ENCODE results near the gene ALDH3A2.
"Not testable (repeated sequence)": the region's sequence is repeated elsewhere in the genome, so short reads cannot be mapped to it uniquely, and the experiment has no call there.

ALDH3A2 gene

DNA sequence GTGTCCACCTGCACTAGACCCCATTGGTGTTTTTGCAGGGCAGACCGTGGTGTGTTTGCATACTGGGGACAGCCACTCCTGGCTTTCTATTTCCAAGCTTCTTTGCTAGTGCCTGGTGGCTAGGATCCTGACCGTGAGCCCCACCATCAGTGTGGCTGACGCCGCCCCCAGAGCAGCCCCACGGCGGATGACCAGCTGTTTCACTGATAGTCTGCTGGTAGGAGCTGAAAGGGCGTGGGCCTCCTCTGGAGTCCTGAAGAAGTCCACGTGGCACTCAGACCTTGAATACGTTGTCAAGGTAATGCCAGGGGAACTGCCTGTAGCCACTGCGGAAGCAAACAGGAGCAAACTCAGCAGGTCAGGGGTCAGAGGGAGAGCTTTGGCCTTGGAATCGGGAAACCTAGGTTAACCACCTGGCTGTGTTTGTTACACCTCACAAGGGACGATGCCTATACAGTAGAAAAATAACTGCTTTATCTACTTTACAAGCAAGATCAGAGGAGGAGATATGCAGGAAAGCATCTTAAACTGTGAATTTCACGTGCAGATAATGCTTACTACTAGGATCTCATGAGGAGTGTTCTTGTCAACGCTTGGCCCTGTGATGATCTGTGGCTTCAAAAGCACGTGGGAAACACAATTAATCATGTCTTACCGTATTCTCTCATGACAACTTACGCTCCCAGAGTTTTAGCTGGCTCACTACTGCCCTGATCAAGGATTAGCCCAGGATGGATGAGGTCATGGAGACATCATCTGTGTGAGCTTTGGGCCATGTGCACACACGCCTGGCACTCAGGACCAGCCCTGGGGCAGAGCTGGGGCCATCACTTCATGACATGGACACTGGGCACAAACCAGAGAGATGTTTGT, 30.3 kb downstream of the ALDH3A2 start:
- no peak for DNase-seq (ENCODE audit: low spot score)

DNA sequence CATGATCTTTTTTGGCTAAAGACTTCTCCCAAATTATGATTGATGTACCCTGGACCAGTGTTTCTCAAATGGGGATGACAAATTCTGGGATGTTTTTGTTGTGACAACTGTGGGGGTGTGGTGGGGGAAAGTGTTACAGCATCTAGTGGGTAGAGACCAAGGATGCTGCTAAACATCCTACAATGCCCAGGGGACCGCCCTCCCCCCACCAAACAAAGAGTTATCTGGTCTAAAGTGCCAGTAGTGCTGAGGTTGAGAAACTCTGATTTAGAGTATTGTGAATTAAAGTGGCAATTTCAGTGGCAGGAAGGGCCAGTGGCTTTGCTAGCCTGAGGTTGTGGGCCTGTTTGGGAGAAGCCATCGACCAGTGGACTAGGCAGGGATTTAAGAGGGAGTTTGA, 34.6 kb downstream of the ALDH3A2 start:
- DNase-seq (ENCODE audit: low spot score), result no peak

DNA sequence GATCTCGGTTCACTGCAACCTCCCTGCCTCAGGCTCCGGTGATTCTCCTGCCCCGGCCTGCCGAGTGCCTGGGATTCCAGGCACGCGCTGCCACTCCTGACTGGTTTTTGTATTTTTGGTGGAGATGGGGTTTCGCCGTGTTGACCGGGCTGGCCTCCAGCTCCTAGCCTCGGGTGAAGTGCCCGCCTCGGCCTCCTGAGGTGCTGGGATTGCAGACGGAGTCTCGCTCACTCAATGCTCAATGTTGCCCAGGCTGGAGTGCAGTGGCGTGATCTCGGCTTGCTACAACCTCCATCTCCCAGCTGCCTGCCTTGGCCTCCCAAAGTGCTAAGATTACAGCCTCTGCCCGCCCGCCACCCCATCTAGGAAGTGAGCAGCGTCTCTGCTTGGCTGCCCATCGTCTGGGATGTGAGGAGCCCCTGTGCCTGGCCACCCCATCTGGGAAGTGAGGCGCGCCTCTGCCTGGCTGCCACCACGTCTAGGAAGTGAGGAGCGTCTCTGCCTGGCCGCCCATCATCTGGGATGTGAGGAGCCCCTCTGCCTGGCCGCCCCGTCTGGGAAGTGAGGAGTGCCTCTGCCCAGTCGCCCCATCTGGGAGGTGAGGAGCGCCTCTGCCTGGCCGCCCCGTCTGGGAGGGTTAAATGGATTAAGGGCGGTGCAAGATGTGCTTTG, 36.5 kb downstream of the ALDH3A2 start:
- DNase-seq (ENCODE audit: low spot score), result not testable (repeated sequence)

DNA sequence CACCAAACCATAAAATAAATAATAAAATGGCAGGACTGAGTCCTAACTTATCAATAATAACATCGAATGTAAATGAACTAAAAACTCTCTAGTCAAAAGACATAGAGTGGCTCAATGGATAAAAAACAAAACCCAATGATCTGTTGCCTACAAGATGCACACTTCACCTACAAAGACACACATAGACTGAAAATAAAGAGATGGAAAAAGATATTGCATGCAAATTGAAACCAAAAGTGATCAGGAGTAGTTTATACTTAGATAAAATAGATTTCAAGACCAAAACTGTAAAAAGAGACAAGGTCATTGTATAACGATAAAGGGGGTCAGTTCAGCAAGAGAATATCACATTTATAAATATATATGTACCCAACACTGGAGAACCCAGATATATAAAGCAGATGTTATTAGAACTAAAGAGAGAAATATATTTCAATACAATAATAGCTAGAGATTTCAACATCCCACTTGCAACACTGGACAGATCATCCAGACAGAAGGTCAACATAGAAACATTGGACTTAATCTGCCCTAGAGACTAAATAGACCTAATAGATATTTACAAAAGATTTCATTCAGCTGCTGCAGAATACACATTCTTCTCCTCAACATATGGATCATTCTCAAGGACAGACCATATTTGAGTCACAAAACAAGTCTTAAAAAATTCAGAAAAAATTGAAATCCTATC, 38.0 kb downstream of the ALDH3A2 start:
- no peak for DNase-seq (ENCODE audit: low spot score)

DNA sequence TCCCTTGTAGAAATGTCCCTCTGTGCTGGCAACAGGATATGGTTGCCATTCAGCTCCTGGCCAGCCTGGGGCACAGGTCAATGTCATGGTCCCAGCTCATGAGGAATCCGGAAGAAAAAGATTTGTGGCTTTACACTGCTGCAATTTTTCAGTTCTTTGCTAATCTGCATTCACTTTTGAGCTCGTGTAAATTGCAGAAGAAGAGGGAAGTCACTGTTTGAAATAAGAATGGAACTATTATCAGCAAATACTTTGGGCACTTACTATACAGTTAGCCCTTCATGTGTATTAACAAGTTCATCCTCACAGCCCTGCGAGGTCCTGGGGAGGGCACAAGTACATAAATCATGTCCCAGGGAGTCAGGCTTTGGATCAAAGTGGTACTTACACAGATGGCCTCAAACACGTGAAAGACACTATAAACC, 53.7 kb downstream of the ALDH3A2 start:
- DNase-seq (ENCODE audit: low spot score), result no peak

DNA sequence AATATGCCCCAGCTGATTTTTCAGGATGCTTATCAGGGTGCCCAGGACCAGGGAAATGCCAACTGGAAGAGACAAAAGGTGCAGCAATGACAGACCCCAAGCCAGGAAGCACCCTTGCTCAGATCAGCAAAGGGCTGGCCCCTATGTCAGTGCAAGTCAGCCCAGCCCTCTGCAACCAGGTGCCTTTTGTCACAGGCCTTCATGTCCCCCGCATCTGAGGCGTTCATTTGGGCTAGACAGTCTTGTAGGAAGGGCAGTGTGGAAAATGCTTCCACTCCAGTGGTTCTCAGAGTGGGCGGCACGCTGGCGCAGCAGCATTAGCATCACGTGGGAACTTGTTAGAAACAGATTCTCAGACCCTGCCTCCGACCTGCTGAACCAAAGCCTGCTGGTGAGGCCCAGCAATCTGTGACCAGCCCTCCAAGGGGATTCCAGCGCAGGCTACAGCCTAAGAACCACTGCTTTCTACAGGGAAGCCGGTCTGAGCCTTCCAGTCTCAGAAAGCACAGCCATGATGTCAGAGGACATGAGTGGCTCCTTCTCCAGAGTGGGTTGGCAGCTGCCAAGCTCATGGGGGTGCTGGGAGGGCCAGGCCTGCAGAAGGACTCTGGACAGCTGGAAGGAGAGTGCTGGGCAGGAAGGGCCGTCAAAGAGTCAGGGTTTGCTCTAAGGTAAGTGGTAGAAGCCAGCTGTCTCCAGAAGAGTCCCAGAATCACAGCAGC, 54.7 kb downstream of the ALDH3A2 start:
- no peak for DNase-seq (ENCODE audit: low spot score)

DNA sequence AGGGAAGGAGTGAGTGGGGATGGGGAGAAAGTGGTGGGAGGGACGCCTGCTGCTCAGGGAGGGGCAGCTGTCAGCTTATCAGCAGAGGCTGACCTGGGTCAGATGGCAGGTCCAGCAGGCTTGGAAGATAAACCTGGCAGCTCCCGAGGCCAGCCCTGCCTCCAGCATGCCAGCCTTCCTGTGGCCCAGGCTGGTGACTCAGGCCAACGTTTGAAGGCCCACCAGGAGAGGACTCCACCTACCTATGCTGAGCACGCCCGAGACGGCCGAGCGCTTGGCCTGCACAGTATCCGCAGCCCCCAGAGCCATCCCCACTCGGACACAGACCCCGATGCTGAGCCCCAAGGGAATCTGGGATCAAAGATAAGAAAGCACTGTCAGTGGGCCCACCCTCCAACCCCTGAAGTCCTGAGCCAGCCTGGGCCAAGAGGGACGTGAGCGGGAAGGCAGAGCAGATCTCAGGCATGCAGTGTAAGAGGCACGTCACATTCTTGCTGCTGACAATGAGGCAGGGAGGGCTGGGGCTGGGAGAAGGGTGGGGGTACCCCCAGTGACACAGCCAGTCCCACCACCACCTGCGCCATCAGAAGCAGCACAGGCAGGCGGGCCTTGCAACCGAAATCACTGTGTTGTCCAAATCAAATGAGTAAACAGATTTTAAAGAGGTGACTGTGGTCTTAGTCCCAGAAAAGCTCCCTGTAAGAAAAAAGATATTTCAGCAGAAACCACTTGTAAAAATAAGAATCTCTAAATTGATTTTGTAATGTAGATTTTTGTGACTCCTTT, 55.5 kb downstream of the ALDH3A2 start:
- DNase-seq (ENCODE audit: low spot score), result no peak

DNA sequence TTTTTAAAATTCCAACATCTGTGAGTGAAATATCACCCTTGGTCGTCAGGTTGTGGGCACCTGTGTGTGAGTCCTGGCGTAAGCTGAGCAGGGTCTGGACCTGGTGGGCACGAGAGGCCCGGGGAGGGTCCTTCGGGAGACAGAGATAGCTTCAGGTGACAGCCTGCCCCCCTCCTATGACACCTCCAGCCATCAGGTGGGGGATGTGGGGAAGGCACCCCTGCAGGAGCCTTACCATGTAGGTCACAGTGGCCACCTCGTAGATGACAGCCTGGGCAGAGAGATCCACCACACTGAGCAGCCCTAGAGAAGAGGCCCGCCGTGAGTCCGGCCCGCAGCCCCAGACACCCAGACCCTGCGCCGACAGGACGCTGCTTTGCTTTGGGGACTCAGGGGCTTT, 56.6 kb downstream of the ALDH3A2 start:
- no peak for DNase-seq (ENCODE audit: low spot score)

DNA sequence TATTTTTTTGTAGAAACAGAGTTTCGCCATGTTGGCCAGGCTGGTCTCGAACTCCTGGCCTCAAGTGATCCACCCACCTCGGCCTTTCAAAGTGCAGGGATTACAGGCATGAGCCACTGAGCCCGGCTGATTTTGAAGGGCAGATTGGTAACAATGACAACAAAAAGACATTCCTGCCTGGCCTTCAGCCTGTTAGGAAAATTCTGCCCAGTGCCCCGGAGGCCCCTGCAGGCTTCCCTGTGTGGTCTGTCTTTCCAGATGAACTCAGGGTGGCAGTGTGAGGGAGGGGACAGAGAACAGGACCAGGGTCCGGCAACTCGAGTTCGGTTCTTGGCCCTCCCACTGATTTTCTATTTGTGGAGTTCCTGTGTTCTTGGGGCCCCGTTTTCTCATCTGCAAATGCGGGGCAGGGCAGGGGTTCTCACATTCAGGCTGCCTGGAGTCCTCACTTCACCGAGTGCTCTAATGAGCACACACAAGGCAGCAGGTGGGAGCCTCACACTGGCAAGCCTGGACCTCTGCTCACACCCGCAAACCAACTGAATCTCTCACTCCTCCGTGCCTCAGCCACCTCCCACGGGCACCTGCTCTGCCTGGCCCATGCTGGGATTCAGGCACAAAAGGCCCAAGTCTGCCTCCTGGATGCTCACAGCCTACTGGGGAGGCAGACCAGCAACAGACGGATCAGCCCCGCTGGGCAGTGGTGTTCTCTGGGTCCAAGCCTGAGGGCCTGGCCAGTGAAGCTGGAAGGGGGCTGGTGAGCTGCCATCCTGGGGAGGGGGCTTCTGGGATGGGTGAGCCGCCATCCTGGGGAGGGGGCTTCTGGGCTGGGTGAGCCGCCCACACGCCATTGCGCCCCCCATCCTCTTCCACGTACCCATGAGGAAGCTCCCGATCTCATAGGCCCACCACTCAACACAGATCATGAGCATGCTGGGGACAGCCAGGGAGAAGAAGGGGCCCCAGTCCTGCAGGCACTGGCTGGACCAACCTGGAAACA, 57.5 kb downstream of the ALDH3A2 start:
- no peak for DNase-seq (ENCODE audit: low spot score)

DNA sequence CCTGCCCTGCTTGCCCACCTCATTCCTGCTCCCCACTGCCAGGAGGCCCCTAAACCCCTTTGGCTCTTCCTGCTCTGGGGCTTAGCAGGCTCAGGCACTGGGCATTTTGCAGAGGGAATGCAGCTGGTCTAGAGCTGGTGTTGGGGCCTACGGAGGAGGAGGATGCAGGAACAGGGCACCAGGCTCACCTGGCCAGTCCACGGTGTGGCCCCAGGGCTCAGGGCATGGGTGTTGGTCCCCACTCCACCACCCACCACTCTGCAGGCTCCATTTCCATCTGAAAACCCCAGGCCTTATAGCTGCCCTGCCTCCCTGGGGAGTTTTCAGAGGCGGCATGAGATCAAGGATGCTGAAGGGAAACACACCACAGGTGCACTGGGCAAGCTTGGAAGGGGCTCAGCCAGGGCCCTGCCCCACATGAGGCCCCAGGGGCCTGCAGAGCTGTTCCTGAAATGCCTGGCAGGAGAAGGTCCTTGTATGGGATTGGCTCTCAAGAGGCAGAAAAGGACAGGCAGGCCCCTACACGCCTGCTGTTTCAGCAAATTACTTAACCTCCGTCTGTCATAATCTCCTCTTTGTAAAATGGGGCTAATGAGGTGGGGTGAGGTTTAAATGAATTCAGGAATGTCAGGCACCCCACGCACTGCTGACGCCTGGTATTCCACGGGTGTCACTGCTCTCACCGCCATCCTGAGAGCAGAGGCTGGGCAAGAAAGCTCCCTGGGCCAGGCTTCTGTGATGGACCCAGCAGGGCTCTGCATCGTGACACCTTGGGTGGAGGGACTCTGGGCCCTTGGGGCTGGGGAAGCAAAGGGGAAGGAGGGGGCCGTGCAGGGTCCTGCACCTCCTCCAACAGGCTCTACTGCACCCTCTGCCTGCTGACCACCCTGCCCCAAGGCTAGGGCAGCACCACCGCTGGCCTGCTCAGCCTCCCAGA, 58.5 kb downstream of the ALDH3A2 start:
- DNase-seq (ENCODE audit: low spot score), result peak; percentile 39

DNA sequence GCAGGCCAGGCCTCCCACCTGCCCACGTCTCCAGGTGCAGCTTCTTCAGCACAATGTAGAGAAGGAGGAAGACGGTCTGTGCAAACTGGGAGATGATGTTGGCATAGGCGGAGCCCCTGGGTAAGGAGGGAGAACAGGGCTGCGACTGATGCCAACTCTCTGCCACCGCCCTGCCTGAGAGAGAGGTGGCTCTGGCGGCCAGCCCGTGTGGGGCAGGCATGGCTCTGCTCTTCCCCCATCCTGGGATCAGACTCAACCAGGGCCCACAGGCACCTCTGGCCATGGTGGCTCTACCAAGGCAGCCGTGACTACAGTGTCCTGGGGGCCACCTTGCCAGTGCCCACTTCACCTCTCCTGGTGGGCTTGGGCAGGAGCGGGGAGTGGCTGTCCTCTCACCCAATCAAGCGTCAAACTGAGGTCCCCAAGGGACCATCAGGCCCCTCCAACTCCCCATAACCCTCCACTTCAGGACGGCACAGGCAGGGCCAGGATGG, 59.2 kb downstream of the ALDH3A2 start:
- DNase-seq (ENCODE audit: low spot score), result no peak

DNA sequence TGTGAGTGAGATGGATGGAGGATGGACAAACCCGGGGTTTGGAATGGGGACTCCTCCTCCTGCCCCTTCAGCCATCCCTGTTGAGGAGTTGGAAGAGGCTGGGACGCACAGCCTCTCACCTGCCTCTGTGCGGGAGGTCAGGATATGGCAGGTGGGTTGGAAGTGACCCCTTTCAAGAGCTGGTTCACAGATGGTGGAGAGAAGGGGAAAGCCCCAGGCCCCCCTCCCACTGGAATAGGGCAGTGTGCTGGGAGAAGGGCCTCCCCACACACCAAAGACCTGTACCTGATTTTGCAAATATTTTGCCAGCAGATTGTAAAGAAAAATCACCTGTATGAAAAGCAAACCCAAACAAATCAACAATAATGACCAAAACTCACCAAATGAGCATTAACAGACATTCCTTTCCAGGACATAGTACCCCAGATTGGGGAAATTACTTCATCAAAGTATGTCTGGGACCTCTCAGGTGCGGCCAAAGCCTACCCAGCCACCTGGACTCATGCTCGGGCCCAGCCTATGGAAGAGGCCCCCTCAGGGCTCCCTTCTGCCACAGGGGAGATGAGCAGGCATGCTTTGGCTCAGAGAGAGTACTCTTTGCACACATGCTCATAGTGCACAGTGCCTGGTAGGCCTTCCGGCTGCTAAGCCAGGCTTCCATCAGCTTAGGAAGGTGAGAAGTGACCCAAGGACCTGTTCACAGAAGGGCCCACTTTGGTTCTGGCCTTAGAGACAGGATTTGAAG, 60.1 kb downstream of the ALDH3A2 start:
- no peak for DNase-seq (ENCODE audit: low spot score)

DNA sequence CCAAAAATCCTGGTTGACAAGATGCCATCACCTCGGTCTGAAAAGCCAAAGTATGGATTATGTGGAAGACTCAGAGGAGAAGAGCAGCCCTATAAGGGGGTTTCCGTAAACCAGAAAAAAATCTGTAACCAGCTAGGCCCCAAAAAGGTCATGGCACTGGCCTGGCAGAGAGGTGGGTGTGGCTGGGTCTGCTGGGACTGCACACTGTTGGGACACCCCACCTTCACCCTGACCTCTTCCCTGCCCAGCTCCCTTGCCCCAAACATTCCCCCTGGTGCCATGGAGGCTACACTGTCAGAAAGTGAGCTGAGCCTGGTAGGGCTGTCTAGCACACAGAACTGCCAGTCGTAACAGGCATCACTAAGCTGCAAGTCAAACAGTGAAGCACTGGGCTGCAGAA, 61.3 kb downstream of the ALDH3A2 start:
- DNase-seq (ENCODE audit: low spot score), result no peak

DNA sequence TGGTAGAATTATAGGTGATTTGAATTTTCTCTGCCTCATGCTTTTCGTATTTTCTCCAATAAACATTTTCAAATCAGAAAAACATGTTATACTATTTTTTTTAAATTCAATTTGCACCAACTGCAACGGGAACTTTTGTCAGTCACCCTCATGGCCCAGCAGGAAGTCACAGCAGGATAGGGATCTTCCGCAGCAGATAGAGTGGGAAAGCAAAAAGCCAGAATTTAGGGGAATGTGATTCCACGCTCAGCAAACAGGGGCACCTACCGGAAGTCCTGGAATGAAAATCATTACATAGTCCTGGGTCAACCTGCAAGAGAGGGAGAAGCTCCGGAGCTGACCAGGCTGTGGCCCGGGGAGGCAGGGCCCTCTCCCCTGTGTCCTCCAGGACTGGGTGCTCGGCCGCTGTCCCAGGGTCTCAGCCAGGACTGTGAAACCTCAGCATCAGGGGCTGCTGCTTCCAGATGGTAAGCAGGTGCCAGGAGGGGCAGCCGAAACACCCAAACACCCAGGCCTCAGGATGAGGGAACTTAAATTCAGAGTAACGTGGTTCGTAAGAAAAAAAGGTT, 64.0 kb downstream of the ALDH3A2 start:
- no peak for DNase-seq (ENCODE audit: low spot score)

DNA sequence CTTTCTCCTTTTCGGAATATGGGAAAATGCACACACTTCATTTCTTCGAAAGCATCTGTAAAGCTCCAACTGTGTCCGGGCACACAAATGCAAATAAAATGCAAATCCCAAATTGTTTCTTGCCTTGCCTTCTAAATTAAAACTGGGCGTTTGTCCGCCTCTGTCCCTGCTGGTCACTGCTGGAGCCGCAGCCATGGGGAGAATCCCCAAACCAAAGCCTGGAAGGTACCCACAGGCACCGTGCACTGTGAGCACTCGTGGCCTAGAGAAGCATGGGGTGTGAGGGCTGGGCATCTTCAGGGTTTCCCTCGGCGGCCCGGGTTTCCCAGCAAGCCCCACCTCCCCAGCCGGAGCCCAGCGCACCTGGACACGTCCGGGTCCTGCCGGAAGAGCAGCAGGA, 64.9 kb downstream of the ALDH3A2 start:
- no peak for DNase-seq (ENCODE audit: low spot score)

DNA sequence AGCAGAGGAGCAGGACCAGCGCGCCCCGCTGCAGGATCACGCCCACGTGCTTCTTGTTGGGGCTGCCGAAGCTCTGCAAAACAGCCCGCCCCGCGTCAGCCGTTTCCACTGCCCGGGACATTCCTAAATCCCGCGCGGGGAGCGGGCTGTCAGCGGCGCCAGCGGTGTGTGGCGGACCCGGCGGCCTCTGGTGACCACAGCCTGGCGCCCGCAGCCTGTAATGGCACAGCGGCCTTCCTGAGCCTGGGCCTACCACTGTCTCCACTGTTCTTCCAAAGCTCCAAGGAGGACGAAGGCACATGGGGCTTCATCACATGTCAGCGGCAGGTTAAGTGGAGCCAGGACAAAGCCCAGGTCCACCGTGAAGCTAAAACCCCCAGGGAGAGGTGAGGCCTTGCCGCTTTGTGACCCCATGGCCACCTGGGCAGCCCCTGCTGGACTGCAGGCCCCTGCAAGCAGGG, 65.4 kb downstream of the ALDH3A2 start:
- no peak for DNase-seq (ENCODE audit: low spot score)

DNA sequence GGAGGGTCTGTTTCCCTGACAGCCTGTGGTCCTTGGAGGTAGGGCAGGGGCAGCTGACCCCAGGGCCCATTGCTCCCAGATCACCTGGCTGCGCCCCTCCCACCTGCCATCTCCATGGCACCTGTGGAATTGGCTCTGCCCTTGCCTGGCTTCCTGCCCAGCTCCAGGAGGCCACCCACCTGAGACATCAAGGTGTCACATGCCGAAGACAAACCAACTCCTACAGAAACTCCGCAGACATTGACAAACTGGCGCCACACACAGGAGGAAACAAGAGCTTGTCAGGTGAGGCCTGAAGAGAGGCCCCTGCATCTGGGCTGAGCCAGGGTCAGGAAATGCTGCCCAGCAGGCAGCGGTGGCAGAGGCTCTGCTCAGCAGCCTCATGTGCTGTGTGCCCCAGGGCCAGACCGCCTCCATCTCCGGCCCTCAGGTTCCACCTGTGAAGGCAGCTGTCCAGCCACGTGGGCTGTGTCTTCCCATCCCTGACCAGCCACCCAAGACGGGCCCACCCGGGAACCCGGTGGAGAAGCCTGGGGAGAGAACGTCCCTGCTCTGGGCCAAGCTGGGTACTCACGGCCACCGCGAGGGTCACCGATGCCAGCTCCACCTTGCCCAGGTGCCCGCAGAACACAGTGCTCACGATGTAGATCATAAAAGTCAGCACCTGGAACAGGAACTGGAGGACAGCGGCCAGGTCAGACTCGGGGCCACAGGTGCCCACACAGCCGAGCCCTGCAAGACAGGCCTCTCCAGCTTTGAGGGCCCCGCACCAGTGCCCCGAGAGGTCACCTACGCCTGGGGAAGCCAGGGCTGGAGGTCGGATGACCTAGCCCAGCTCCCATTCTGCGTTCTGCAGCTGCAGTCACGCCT, 66.2 kb downstream of the ALDH3A2 start:
- DNase-seq (ENCODE audit: low spot score), result no peak
